B cell (primary cell): ENCODE data around the gene MRPL10. TPM values are rescaled to one million over a fixed set of nuclear protein-coding genes. Genes with fewer than 3 reads are reported as not detected.

Experiments
- ATAC-seq: fragments of 200-7000 bp; cut with Tn5 transposase; one replicate; pipeline ENCODE4 v1.10.0; 2021; ENCODE audit warnings: low read depth, mild to moderate bottlenecking, moderate number of reproducible peaks, moderate library complexity
- CTCF ChIA-PET: fragments of 350-600 bp; sonication (Branson Sonifier 250); formaldehyde crosslinking; loops from one replicate; lab custom pipeline; 2021; ENCODE audit warnings: antibody characterized with exemption, inconsistent platforms; lab: Charles Lee
- POLR2A ChIA-PET: fragments of 350-600 bp; sonication (Branson Sonifier 250); formaldehyde crosslinking; loops from one replicate; lab custom pipeline; 2021; ENCODE audit warnings: antibody characterized with exemption; lab: Charles Lee
- DNase-seq: peaks from one replicate; pipeline ENCODE4 v3.0.0; 2013
- H2AFZ ChIP-seq: 2 replicates; pipeline ENCODE4 v1.6.1; 2012; ENCODE audit warnings: mild to moderate bottlenecking, low read depth, low read length; ENCODE audit not compliant: insufficient read depth, poor library complexity, severe bottlenecking
- H3K27ac ChIP-seq, 2 donors: 1 replicate in 1 of 2; 2 replicates in 1 of 2; pipeline ENCODE4 v1.5.1; 2012 to 2013; ENCODE audit warnings: low read length in 2 of 2, mild to moderate bottlenecking in 2 of 2, moderate library complexity in 1 of 2
- H3K27me3 ChIP-seq, 4 experiments: fragments of 200-600 bp in 1 of 4; sonication (generic) in 1 of 4; replicated peaks in 1 of 4; 1 replicate in 2 of 4; 2 replicates in 2 of 4; pipeline versions ENCODE4 v1.6.1 to v1.7.0; 2013 to 2016; ENCODE audit warnings: low read length in 3 of 4, mild to moderate bottlenecking in 2 of 4, mixed read lengths in 1 of 4, moderate library complexity in 1 of 4; ENCODE audit not compliant: insufficient read depth in 4 of 4, control insufficient read depth in 3 of 4; ENCODE audit errors: control extremely low read depth in 1 of 4
- H3K36me3 ChIP-seq, 2 experiments: replicated peaks in 1 of 2; 1 replicate in 1 of 2; 2 replicates in 1 of 2; pipeline versions ENCODE4 v1.6.1 to v1.7.1; 2013; ENCODE audit warnings: low read length in 1 of 2; ENCODE audit not compliant: insufficient read depth in 2 of 2, control insufficient read depth in 1 of 2; ENCODE audit errors: control extremely low read depth in 1 of 2, extremely low read depth in 1 of 2
- H3K4me1 ChIP-seq, 2 donors: fragments of 200-600 bp in 1 of 2; sonication (generic) in 1 of 2; 1 replicate in 1 of 2; 2 replicates in 1 of 2; pipeline versions ENCODE4 v1.5.1 to v1.6.1; 2013 to 2017; ENCODE audit warnings: low read length in 2 of 2; ENCODE audit not compliant: control insufficient read depth in 2 of 2, insufficient read depth in 2 of 2
- H3K4me2 ChIP-seq: replicated peaks from 2 replicates; pipeline ENCODE3; 2012; ENCODE audit warnings: mild to moderate bottlenecking, low read depth, low read length; ENCODE audit not compliant: poor library complexity, severe bottlenecking
- H3K4me3 ChIP-seq, 5 experiments: fragments of 200-600 bp in 1 of 5; sonication (generic) in 1 of 5; 1 replicate in 3 of 5; 2 replicates in 2 of 5; pipeline versions ENCODE4 v1.5.1 to v1.7.0; 2011 to 2016; ENCODE audit warnings: low read length in 4 of 5, mild to moderate bottlenecking in 4 of 5, low read depth in 2 of 5, control low read depth in 1 of 5, moderate library complexity in 1 of 5; ENCODE audit not compliant: insufficient read depth in 1 of 5; ENCODE audit errors: control extremely low read depth in 1 of 5, extremely low read depth in 1 of 5
- H3K79me2 ChIP-seq: fragments of 200-600 bp; sonication (generic); one replicate; pipeline ENCODE4 v1.6.0; 2016; ENCODE audit warnings: low read length; ENCODE audit not compliant: control insufficient read depth, insufficient read depth
- H3K9ac ChIP-seq: fragments of 200-600 bp; sonication (generic); 2 replicates; pipeline ENCODE4 v1.6.1; 2017; ENCODE audit warnings: mild to moderate bottlenecking, low read length, moderate library complexity
- H3K9me3 ChIP-seq, 3 donors: one replicate each; pipeline versions ENCODE4 v1.6.1 to v1.7.1; 2013; ENCODE audit warnings: low read length in 2 of 3; ENCODE audit not compliant: control insufficient read depth in 2 of 3, insufficient read depth in 1 of 3; ENCODE audit errors: control extremely low read depth in 1 of 3
- H4K20me1 ChIP-seq: 2 replicates; pipeline ENCODE4 v1.6.0; 2012; ENCODE audit warnings: mild to moderate bottlenecking, low read length; ENCODE audit not compliant: insufficient read depth, control insufficient read depth, poor library complexity, severe bottlenecking
- H3K27ac Mint-ChIP-seq: one replicate; pipeline ENCODE4 v1.8.0; 2021; ENCODE audit warnings: mixed read lengths
- H3K27me3 Mint-ChIP-seq: one replicate; pipeline ENCODE4 v1.8.0; 2021; ENCODE audit warnings: mixed read lengths
- H3K4me1 Mint-ChIP-seq: one replicate; pipeline ENCODE4 v1.8.0; 2021; ENCODE audit warnings: mixed read lengths
- H3K4me3 Mint-ChIP-seq: one replicate; pipeline ENCODE4 v1.8.0; 2021; ENCODE audit warnings: mixed read lengths
- H3K9me3 Mint-ChIP-seq: one replicate; pipeline ENCODE4 v1.8.0; 2022; ENCODE audit warnings: mixed read lengths; ENCODE audit not compliant: insufficient read depth
- EZH2 ChIP-seq: IDR thresholded peaks from 2 replicates; pipeline ENCODE4 v1.6.1; 2012; ENCODE audit warnings: borderline replicate concordance, low read depth, mild to moderate bottlenecking, moderate library complexity, low read length; ENCODE audit not compliant: insufficient read depth, poor library complexity, severe bottlenecking
- WGBS: methylation state at CpG from one replicate; pipeline ENCODE4 v1.1.5; 2013; ENCODE audit warnings: missing lambda C conversion rate; ENCODE audit not compliant: insufficient coverage; 5-methylcytosine and 5-hydroxymethylcytosine counted together
- intact Hi-C: fragments of 100-400 bp; cut with micrococcal nuclease; formaldehyde crosslinking; loops from one replicate; pipeline ENCODE4 v1.10.0; 2022
- polyA plus RNA-seq: library from polyadenylated mRNA; depleted of rRNA; stranded (reverse); fragments of >200 nt; gene quantifications from 2 replicates; pipeline ENCODE4 v1.2.3, GENCODE V29; 2012
- total RNA-seq, 2 donors: library from RNA; stranded (reverse); fragments of 120-200 nt in 1 of 2; gene quantifications; 1 replicate in 1 of 2; 2 replicates in 1 of 2; pipeline versions ENCODE4 v1.2.3 to v1.2.4, GENCODE V29; 2013 to 2022
- TF ChIP-seq, protein P1 (sequence below): fragments of 200-600 bp; IDR thresholded peaks from one replicate; pipeline ENCODE4 v1.8.0; 2022; ENCODE audit warnings: antibody characterized with exemption, mild to moderate bottlenecking

The MRPL10 gene
- total and polyA plus RNA-seq, 2 donors (not counting 1 experiment from before 2014, with no cell fraction given), result 34.8 to 39.4 TPM

DNA sequence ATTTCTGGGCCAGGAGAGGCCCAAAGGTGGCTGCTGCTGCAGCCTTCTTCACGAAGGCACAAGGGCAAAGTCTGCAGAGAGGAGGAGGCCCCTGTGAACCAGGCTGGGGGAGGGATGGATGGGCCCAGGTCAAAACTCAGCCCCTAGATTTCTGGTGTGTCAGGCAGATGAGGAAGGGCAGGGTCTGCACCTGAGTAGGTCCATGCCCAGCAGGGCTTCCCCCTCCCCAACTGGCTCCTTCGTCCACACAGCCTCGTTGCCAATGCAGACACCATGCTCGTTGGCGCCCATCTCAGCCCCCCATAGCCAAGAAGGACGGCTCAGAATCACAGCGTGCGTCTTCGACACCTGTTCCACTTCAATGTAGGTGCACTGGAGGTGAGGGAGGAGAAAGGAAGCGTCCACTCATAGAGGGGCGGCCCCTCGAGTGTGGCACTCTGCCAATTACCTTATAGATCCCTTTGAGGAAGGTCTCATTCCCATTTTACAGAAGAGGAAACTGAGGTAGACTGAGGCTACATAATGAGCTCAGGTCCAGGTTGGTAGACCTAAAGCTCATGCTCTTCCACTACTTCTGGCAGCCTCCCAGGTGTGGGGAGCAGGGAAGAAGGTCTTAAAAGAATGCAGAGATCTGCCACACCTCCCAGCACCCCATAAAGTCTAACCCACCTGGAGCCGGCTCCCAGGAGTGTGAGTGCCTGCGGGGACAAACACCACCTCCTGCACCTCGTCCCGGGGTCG lies 8.8 kb upstream of the MRPL10 start:
- TF ChIP-seq EZH2, result no peak
- TF ChIP-seq, protein P1, sequence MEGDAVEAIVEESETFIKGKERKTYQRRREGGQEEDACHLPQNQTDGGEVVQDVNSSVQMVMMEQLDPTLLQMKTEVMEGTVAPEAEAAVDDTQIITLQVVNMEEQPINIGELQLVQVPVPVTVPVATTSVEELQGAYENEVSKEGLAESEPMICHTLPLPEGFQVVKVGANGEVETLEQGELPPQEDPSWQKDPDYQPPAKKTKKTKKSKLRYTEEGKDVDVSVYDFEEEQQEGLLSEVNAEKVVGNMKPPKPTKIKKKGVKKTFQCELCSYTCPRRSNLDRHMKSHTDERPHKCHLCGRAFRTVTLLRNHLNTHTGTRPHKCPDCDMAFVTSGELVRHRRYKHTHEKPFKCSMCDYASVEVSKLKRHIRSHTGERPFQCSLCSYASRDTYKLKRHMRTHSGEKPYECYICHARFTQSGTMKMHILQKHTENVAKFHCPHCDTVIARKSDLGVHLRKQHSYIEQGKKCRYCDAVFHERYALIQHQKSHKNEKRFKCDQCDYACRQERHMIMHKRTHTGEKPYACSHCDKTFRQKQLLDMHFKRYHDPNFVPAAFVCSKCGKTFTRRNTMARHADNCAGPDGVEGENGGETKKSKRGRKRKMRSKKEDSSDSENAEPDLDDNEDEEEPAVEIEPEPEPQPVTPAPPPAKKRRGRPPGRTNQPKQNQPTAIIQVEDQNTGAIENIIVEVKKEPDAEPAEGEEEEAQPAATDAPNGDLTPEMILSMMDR, result no peak
- Histone ChIP-seq H3K36me3 (peaks cover 0 to 15% of the 10 kb centered on the region in 2 experiments), H2AFZ (peak overlapping the region; percentile 95), H3K79me2 (peaks cover 11% of the 10 kb centered on the region), H3K4me1 (peaks cover 9 to 18% of the 10 kb centered on the region in 2 donors), H3K4me3 (peak overlapping the region; percentile 5 to 87 (median 79)), H3K4me2 (peak overlapping the region; percentile 89), H3K9me3 (no peaks in the 10 kb centered on the region), H3K9ac (peak overlapping the region; percentile 83), H3K27me3 (peaks cover 0 to 15% (median 9%) of the 10 kb centered on the region in 4 experiments), H4K20me1 (no peaks in the 10 kb centered on the region), H3K27ac (peak overlapping the region in 1 of 2 donors; percentile 75)
- Mint-ChIP-seq H3K9me3 (no peaks in the 10 kb centered on the region), H3K4me1 (peaks cover 26% of the 10 kb centered on the region), H3K4me3 (peak overlapping the region; percentile 97), H3K27me3 (peaks cover 12% of the 10 kb centered on the region), H3K27ac (peak overlapping the region; percentile 6)
- ChIA-PET POLR2A (interaction anchor here (0.6 to 1.6 kb wide), 4 partner anchors 9 to 225 kb away, joined by 3 to 14 read pairs (median 6); partner anchors contain the start of genes CDK5RAP3, LRRC46 and MRPL10), CTCF (interaction anchor here (1.0 to 19.9 kb wide), 11 partner anchors 9 to 175 kb away, joined by 3 to 436 read pairs (median 6); partner anchors contain the start of genes CDK5RAP3, LRRC46, MRPL10 and SP2)
- ATAC-seq, result no peak
- intact Hi-C loops, result loop anchor here (2.0 kb wide), 3 partner anchors 101 to 185 kb away; partner anchors contain the start of genes CDK5RAP3 and PNPO
- no peak for DNase-seq
- 60% methylated on average over 14 of the region's 17 CpGs for WGBS

DNA sequence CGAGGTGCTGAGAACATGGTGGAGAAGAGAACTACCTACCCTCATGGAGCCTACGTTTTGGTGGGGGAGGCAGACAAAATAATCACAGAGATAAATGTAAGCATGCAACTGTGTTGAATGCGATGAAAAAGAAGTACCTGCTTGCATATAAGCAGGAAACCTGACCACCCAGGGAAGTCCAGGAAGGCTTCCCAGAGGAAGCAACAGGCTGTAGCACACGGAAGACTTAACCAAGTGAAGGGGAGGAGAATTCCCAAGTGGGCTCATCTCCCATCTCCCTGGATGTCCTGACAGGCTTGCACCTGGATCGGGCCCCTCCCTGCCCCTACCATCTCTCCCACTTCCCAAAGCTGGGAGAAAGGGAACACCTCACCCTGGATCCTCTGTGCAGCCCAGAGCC lies 7.7 kb upstream of the MRPL10 start:
- 100% methylated on average over 3 of the region's 5 CpGs for WGBS
- Mint-ChIP-seq H3K27me3 (peaks cover 3% of the 10 kb centered on the region), H3K4me1 (peaks cover 26% of the 10 kb centered on the region), H3K27ac (no peak overlapping the region), H3K4me3 (peak overlapping the region; percentile 47), H3K9me3 (no peaks in the 10 kb centered on the region)
- DNase-seq, result no peak
- peaks cover 0 to 15% of the 10 kb centered on the region in 2 experiments for H3K36me3 ChIP-seq
- H2AFZ ChIP-seq, result no peak overlapping the region
- ATAC-seq, result no peak
- no peaks in the 10 kb centered on the region for H3K9me3 ChIP-seq
- H3K4me3 ChIP-seq, result no peak overlapping the region
- H3K27ac ChIP-seq, result no peak overlapping the region
- H4K20me1 ChIP-seq, result no peaks in the 10 kb centered on the region
- intact Hi-C loops, result no loop called here
- ChIA-PET POLR2A (no interaction called here), CTCF (interaction anchor here (19.9 kb wide), 1 partner anchor 50 kb away, joined by 436 read pairs; the partner anchor contains the start of gene SP2)
- H3K27me3 ChIP-seq, result peaks cover 0 to 4% (median 2%) of the 10 kb centered on the region in 4 experiments
- TF ChIP-seq, protein P1, result no peak
- no peak for TF ChIP-seq EZH2
- H3K79me2 ChIP-seq, result peaks cover 11% of the 10 kb centered on the region
- peaks cover 9 to 18% of the 10 kb centered on the region in 2 donors for H3K4me1 ChIP-seq
- no peak overlapping the region for H3K9ac ChIP-seq
- no peak overlapping the region for H3K4me2 ChIP-seq
